Measurements from ENCODE around the gene HOXD3. TPM values are rescaled to one million over a fixed set of nuclear protein-coding genes. Genes with fewer than 3 reads are reported as not detected.

The HOXD3 gene
- total RNA-seq, 1 donor from 2014 or later = 0.30 TPM

DNA sequence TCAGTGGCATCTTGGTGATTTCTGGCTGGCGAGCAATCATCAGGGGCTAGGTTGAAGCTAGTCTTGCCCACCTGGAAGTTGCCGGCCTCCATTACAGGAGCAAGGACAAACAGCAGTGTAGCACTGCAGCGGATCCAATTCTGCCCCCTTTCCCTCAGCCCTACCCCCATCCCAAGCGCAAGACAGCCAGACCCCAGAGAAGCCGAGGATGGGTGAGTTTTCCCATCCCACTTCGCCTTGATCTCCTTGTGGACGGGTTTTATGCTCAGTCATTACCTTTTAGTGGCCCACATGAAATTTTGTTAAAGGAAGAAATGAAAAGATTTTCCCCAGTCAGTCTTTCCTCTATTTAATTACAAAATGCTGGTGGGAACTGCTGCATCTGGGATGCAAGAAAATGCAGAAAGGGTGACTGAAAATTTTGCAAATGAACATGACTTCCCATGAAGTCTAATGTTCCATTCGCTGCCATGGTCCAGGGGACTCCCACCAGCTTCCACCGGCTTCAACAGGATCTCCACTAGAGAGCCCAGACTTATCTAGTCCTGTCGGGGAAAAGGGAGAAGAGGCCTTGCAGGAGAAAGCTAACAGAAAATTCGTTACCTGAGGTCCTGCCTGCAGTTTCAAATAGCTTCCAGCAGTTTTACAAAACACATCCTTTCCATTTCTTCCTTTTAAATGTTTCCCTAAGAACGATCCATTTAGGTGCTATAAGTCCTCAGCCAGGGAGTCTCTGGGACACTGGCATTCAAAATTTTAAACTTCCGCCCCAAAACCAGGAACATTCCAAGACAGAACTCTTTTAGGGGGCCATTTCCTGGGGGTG lies 36.5 kb upstream of the HOXD3 start:
- intact Hi-C loops (cut with DNase I) = no loop called here
- DNase-seq (ENCODE audit: missing footprints) = no peak
- ATAC-seq = no peak

GRCh38 chr2:176121190-176122051 lies 35.7 kb upstream of the HOXD3 start:
- no peak for ATAC-seq
- intact Hi-C loops (cut with DNase I) = no loop called here

DNA sequence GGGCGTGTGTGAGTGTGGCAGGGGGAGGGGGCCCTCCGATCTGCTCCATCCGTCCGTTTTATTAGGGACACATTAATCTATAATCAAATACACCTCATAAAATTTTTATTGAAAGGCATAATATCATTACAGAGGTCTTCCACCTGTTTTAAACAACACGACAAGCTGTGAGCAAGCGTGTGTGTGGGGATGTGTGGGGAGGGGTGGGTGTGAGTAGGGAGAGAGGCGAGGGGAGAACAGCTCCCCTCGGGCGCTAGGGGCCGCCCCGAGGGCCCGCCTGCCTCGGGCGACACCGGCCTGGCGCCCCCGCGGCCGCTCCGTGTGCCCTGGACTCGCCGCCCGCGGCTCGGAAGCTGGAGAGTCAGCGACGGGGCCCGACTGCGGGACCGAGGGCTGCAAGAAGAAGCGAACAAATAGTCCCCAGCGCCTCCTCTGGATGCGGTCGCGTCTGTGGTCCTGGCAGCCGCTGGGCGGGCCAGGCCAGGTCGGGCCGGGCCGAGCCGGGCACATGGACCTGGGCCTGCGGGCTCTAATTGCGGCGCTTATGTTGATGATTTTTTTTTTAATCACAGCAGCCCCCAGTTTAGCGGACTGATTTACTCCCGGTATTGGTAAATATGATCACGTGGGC lies 34.9 kb upstream of the HOXD3 start:
- ATAC-seq (no peak), DNase-seq (ENCODE audit: missing footprints) (peak; percentile 80)
- intact Hi-C loops (cut with DNase I) = no loop called here

More at GRCh38 chr2:176121190-176122051, 35.7 kb upstream of the HOXD3 start:
- no peak for DNase-seq (ENCODE audit: missing footprints)

DNA sequence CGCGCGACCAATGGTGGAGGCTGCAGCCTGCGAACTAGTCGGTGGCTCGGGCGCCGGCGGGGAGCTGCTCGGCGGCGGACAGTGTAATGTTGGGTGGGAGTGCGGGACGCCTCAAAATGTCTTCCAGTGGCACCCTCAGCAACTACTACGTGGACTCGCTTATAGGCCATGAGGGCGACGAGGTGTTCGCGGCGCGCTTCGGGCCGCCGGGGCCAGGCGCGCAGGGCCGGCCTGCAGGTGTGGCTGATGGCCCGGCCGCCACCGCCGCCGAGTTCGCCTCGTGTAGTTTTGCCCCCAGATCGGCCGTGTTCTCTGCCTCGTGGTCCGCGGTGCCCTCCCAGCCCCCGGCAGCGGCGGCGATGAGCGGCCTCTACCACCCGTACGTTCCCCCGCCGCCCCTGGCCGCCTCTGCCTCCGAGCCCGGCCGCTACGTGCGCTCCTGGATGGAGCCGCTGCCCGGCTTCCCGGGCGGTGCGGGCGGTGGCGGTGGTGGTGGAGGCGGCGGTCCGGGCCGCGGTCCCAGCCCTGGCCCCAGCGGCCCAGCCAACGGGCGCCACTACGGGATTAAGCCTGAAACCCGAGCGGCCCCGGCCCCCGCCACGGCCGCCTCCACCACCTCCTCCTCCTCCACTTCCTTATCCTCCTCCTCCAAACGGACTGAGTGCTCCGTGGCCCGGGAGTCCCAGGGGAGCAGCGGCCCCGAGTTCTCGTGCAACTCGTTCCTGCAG lies 34.3 kb upstream of the HOXD3 start, which contains the start of gene HOXD9:
Gene HOXD9 (plus strand): TSS at position 37 of the 728 bp plus-strand sequence. CDS start 50 bp downstream, at position 87.
- DNase-seq (ENCODE audit: missing footprints) (no peak), ATAC-seq (no peak)
- intact Hi-C loops (cut with DNase I) = no loop called here

DNA sequence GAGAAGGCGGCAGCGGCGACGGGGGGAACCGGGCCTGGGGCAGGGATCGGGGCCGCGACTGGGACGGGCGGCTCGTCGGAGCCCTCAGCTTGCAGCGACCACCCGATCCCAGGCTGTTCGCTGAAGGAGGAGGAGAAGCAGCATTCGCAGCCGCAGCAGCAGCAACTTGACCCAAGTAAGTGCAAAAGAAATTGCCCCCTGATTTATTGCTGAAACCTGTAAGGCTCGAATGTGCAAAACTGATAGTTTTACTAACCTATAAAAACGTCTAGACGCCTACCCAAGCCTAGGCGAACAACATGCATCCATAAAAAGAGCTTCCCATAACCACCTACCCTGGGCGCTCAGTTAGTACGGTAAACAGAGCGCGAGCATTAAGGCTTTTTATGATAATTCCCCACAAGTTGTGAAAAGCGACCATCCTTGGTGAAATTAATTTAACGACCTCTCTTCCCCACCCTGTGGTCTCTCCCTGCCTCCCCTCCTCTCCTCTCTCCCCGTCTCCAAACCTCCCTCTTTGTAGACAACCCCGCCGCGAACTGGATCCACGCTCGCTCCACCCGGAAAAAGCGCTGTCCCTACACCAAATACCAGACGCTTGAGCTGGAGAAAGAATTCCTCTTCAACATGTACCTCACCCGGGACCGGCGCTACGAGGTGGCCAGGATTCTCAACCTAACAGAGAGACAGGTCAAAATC lies 33.5 kb upstream of the HOXD3 start:
- intact Hi-C loops (cut with DNase I) = no loop called here
- no peak for DNase-seq (ENCODE audit: missing footprints)

DNA sequence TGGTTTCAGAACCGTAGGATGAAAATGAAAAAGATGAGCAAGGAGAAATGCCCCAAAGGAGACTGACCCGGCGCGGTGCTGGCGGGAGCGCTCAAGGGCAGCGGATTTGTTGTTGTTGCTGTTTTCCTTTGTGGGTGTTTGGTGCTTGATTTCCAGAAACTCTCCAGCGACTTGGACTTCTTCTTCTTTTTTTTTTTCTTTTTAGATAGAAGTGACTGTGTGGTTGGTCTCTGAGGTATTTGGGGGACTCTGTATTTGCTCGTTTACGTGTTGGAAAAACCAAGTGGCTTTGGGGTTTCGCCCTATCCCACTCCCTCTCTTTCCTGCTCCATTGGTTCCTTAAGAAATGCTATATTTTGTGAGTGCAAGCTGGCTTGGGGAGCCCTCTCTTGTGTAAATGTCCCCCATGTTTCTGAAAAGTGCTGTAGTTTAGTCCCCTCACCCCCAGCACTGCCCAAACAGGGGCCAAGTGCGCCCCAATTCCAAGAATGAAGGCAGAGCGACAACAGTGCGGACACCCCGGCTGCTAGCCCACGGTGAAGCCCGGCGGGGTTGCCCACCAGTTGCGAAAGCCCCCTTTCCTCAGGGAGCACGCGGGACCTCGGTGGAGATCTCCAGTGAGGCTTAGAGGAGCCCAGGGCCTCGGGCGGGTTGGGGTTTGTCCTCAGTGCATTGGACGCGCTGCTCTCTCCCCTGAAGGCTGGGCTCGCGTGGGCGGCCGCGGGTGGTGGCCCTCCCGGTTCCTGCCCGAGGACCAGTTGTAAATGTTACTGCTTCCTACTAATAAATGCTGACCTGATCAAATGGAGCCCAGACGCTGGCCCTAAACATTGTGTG lies 32.8 kb upstream of the HOXD3 start:
- DNase-seq (ENCODE audit: missing footprints) (no peak), ATAC-seq (no peak)
- intact Hi-C loops (cut with DNase I) = no loop called here

More for the DNA sequence above, 33.5 kb upstream of the HOXD3 start:
- ATAC-seq = no peak

DNA sequence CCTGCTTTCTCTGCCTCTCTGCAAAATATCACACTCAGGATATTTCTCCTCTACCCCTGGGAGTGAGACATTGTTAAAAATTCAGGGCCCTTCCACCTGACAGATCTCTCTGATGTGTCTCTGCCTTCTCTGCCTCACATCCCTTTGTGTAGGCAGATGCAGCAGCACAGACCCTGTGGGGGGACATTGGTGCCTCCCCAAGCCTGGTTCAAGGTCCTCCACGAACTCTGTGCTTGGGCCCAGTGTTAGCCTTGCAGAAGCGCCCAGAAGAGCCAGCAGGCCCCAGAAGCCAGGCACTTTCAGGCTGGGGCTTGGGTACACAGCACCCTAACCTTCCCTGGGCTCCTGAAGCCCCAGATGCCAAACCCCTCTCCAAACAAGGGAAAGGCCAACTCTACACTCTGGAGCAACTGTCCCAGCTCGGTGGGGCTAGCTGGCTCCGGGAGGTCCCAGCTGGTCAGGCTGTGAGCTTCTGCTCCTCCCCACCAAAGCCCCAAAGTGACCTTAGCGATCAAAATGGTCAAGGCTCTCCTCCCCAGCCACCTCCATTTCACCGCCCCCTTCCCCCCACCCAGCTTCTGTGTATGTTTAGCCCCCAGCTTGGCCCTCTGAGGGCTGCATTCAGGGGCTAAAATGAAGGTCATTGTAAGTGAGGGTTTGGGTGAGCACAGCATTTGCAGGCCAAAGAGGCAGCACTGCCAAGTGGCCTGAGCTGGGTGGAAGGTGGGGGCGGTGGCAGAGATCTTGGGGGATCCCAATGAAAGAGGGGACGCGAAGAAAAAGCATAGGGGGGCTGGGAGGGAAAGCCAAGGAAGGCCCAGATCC lies 31.9 kb upstream of the HOXD3 start:
- no peak for ATAC-seq

GRCh38 chr2:176125772-176126054 lies 31.4 kb upstream of the HOXD3 start:
- intact Hi-C loops (cut with DNase I) = loop anchor here (2.0 to 5.0 kb wide), 5 partner anchors 427 to 1023 kb away; no protein-coding TSS in a partner anchor
- ATAC-seq (no peak), DNase-seq (ENCODE audit: missing footprints) (no peak)

More for the DNA sequence above, 31.9 kb upstream of the HOXD3 start:
- intact Hi-C loops (cut with DNase I) = loop anchor here (5.0 kb wide), 3 partner anchors 427 to 687 kb away; no protein-coding TSS in a partner anchor
- DNase-seq (ENCODE audit: missing footprints) = no peak

- intact Hi-C loops (cut with DNase I) = loop anchor here (2.0 to 5.0 kb wide), 5 partner anchors 425 to 1022 kb away; no protein-coding TSS in a partner anchor
- ATAC-seq = no peak
- no peak for DNase-seq (ENCODE audit: missing footprints)
Measured at GRCh38 chr2:176126929-176127773, 30.0 kb upstream of the HOXD3 start.

DNA sequence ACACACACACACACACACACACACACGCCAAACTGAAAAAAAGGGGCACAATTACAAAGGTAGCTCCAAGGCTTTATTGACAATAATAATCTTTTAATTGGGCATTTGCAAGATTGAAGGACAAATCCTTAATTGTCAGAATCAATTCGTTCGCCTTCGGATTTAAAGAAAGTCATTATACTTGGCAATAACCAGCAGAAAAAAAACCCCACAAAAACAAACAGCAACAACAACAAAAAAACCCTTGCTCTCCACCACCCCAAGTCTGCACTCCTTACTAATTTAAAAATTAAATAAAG lies 29.4 kb upstream of the HOXD3 start:
- intact Hi-C loops (cut with DNase I) = loop anchor here (2.0 to 5.0 kb wide), 5 partner anchors 425 to 1021 kb away; no protein-coding TSS in a partner anchor
- ATAC-seq (no peak), DNase-seq (ENCODE audit: missing footprints) (no peak)

- ATAC-seq (no peak), DNase-seq (ENCODE audit: missing footprints) (no peak)
- intact Hi-C loops (cut with DNase I) = loop anchor here (5.0 kb wide), 3 partner anchors 424 to 684 kb away; no protein-coding TSS in a partner anchor
Measured at GRCh38 chr2:176128172-176128981, 28.7 kb upstream of the HOXD3 start.

DNA sequence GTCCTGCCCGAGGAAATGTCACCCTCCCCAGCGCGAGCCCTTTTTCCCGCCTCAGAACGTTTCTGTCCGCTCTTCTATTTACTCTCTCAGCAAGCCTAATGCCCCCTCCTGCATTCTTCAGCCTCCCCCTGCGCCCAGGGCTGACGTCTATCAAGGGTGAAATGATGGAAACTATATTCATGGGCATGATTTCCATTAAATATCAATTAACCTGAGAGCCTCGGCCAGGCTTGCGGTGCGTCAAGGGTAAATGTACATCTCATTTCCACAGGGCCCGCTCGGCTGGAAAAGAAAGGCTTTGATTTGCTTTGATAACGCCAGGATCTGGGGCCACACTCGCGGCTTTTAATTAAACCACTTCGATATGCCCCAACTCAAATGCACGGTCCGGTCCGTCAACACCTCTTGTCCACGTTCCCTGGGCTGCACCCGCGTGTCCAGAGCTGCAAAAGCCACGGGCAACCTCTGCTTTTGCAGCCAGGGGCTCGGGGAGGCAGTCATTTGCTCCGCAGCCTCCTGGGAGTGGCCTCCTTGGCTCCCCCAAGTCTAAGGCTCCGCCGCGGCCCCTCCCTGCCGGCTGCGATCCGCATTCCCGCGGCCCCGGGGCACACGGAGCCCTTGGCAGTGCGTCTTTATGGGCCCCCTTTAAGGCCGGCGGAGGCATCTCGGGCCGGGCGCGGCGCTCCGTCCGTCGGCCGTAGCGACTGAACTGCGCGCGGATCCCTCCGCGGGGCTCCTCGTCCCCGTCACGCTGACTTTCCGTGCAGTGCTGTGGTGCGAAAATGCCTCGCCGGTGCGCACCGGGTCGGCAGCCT lies 27.9 kb upstream of the HOXD3 start, which contains the start of gene HOXD8:
Gene HOXD8 (plus strand): TSS at position 724 of the 815 bp plus-strand sequence. CDS start 662 bp downstream, outside the sequence.
- intact Hi-C loops (cut with DNase I) = loop anchor here (5.0 kb wide), 3 partner anchors 423 to 683 kb away; no protein-coding TSS in a partner anchor
- DNase-seq (ENCODE audit: missing footprints) (no peak), ATAC-seq (no peak)

DNA sequence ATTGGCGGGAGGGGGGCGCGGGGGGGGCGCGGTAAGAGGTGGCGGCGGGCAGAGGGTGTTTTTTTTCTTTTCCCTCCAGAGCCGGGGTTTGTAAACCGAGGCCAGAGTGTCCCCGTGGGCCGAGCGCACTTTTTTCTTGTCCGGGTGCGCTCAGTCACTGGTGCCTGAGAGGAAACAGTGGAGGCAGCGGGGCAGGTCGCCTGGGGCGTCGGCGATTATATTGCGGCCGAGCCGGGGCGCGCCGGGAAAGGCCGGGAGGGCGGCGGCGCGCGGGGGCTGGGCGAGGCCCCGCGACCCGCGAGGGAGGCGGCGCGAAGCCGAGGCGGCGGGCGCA lies 27.3 kb upstream of the HOXD3 start:
- no peak for ATAC-seq
- intact Hi-C loops (cut with DNase I) = loop anchor here (5.0 kb wide), 3 partner anchors 423 to 683 kb away; no protein-coding TSS in a partner anchor
- no peak for DNase-seq (ENCODE audit: missing footprints)
